ENCODE results near the gene MRC1.

The MRC1 gene

GRCh38 chr10:17831341-17831740 lies 22.2 kb downstream of the MRC1 start:
- TF ChIP-seq ZFX (IDR thresholded peaks at IDR 0.05) = no peak
- TF ChIP-seq, protein P1, sequence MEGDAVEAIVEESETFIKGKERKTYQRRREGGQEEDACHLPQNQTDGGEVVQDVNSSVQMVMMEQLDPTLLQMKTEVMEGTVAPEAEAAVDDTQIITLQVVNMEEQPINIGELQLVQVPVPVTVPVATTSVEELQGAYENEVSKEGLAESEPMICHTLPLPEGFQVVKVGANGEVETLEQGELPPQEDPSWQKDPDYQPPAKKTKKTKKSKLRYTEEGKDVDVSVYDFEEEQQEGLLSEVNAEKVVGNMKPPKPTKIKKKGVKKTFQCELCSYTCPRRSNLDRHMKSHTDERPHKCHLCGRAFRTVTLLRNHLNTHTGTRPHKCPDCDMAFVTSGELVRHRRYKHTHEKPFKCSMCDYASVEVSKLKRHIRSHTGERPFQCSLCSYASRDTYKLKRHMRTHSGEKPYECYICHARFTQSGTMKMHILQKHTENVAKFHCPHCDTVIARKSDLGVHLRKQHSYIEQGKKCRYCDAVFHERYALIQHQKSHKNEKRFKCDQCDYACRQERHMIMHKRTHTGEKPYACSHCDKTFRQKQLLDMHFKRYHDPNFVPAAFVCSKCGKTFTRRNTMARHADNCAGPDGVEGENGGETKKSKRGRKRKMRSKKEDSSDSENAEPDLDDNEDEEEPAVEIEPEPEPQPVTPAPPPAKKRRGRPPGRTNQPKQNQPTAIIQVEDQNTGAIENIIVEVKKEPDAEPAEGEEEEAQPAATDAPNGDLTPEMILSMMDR (conservative IDR thresholded peaks at IDR 0.05) = no peak
- H3K27ac ChIP-seq = no peak overlapping the region

DNA sequence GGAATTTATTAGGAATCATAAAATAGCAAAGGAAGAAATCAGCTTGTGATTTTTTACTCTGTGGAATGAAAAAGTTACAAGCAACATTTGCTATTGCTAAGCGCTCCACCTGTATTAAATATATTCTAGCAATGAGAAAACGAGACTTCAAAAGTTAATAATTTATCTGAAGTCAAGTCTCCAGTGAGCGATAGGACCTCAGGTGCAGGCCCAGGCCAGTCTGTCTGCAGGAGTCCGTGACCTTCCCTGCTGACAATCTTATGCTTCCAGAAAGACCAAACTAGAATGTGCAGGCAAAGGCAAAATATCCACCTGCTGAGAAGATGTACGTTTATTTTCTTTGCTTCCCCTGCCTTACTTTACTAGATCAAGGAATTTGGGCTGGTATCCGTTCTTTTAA lies 22.7 kb downstream of the MRC1 start:
- TF ChIP-seq ZFX (IDR thresholded peaks at IDR 0.05) = no peak
- TF ChIP-seq, protein P1 (conservative IDR thresholded peaks at IDR 0.05) = no peak
- no peak overlapping the region for H3K27ac ChIP-seq

GRCh38 chr10:17833656-17834055 lies 24.5 kb downstream of the MRC1 start:
- TF ChIP-seq ZFX (IDR thresholded peaks at IDR 0.05) = no peak
- TF ChIP-seq, protein P1 (conservative IDR thresholded peaks at IDR 0.05) = no peak
- H3K27ac ChIP-seq = no peak overlapping the region

- TF ChIP-seq ZFX (IDR thresholded peaks at IDR 0.05) = no peak
- TF ChIP-seq, protein P1 (conservative IDR thresholded peaks at IDR 0.05) = no peak
- no peak overlapping the region for H3K27ac ChIP-seq
Observed at GRCh38 chr10:17835688-17836087, 26.5 kb downstream of the MRC1 start.

GRCh38 chr10:17836942-17837341 lies 27.8 kb downstream of the MRC1 start:
- TF ChIP-seq, protein P1 (conservative IDR thresholded peaks at IDR 0.05) = no peak
- no peak for TF ChIP-seq ZFX (IDR thresholded peaks at IDR 0.05)
- H3K27ac ChIP-seq = no peak overlapping the region

DNA sequence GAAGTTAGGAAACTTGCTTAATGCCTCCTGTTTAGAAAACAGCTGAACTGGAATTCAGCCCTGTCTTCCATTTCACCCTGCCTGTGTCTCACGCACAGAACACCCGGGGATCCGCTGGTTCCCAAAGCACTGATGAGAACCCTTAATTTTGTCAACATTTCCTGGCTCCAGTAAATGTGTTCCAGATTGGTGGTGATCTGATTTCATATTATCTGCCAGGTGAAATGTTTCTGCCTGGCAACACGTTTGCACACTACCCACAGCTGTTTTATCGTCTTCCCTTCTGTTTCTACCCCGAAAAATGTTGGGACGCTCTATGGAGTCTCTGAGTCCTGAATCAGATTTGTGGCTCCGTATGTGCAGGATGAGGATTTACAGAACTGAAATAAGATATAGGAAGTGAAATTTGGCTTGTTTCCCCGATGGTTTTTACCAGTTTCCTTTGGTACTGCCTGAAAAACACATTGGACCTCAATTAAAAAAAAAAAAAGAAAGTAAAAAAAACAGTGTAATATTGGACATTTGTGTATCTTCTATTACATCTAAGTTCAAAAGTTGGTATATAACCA lies 29.0 kb downstream of the MRC1 start:
- no peak for TF ChIP-seq ZFX (IDR thresholded peaks at IDR 0.05)
- TF ChIP-seq, protein P1 (conservative IDR thresholded peaks at IDR 0.05) = no peak
- H3K27ac ChIP-seq = no peak overlapping the region

DNA sequence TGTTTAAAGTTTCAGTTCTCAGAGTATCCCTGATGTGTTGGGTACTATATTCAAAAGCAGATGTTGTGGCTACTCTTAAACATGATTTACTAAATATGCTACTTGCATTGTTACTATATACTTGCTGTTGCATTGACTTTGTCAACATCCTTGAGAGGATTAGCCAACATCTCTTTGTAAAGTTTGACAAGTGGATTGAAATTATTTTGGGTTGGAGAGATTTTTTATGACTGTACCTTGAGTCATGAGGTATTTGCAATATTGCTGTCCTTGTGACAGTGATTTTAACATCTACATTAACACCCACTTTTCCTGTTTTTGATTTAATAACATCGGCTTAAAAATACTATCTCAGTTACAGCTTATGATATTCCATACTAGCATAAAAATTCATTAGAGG lies 31.9 kb downstream of the MRC1 start:
- H3K27ac ChIP-seq = no peak overlapping the region
- no peak for TF ChIP-seq ZFX (IDR thresholded peaks at IDR 0.05)
- TF ChIP-seq, protein P1 (conservative IDR thresholded peaks at IDR 0.05) = no peak
